Measurements from ENCODE around the gene DCC.

DCC gene

GRCh38 chr18:53560546-53560945 lies 1220.5 kb downstream of the DCC start:
- Histone ChIP-seq H3K9me3 (ENCODE audit: control insufficient read depth, insufficient read depth, low read length) (no peaks in the 10 kb centered on the region), H3K27ac (ENCODE audit: low read length) (no peak overlapping the region), H3K4me1 (ENCODE audit: control insufficient read depth, insufficient read depth, low read length) (no peaks in the 10 kb centered on the region), H3K4me3 (ENCODE audit: low read length) (no peak overlapping the region), H3K27me3 (ENCODE audit: control insufficient read depth, insufficient read depth, low read length) (no peaks in the 10 kb centered on the region), H3K36me3 (ENCODE audit: control insufficient read depth, insufficient read depth, low read length) (no peaks in the 10 kb centered on the region)
- no CpG with 5 or more reads among the region's 2 CpGs for WGBS (ENCODE audit: insufficient coverage, insufficient read length)
- no peak for DNase-seq (ENCODE audit: low read depth, low spot score)

GRCh38 chr18:53566626-53567025 lies 1226.6 kb downstream of the DCC start:
- DNase-seq (ENCODE audit: low read depth, low spot score): no peak
- WGBS (ENCODE audit: insufficient coverage, insufficient read length): no CpG with 5 or more reads among the region's 2 CpGs
- no peak overlapping the region for H3K27ac ChIP-seq (ENCODE audit: low read length)

DNA sequence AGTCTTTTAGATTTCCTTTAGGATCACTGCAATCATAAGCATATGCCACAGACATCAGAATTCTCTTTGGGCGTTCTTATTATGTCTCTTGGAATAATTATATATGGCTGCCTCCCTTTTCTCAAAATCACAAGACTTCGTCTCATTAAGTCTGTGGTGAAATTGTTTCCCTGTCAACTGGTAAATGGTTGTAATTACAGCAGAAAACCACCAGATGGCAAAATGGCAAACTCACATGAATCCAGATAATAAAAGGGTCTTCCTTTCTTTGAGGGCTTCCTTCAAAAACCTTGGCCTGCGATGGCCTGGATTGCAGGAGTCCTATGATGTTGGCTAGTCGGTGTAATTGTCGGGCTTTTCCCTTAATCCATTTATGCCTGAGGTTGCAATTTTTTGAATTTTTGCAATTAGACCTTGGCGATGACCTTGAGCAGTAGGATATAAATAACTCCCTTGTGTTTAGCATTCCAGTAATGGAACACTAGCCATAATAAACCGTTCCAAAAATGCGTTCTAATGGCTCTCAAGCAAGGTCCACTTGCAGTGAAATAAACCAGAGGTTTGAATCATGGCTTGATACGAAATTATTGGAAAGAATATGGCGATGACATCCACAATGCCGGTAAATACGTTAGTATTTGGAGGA lies 1228.1 kb downstream of the DCC start:
- H3K27ac ChIP-seq (ENCODE audit: low read length): no peak overlapping the region
- DNase-seq (ENCODE audit: low read depth, low spot score): no peak
- H3K9me3 ChIP-seq (ENCODE audit: control insufficient read depth, insufficient read depth, low read length): no peaks in the 10 kb centered on the region
- H3K4me1 ChIP-seq (ENCODE audit: control insufficient read depth, insufficient read depth, low read length): no peaks in the 10 kb centered on the region
- H3K4me3 ChIP-seq (ENCODE audit: low read length): no peak overlapping the region
- H3K27me3 ChIP-seq (ENCODE audit: control insufficient read depth, insufficient read depth, low read length): no peaks in the 10 kb centered on the region
- no peaks in the 10 kb centered on the region for H3K36me3 ChIP-seq (ENCODE audit: control insufficient read depth, insufficient read depth, low read length)
- WGBS (ENCODE audit: insufficient coverage, insufficient read length): no CpG with 5 or more reads among the region's 12 CpGs

More at GRCh38 chr18:53566626-53567025, 1226.6 kb downstream of the DCC start:
- no peaks in the 10 kb centered on the region for H3K9me3 ChIP-seq (ENCODE audit: control insufficient read depth, insufficient read depth, low read length)
- no peaks in the 10 kb centered on the region for H3K4me1 ChIP-seq (ENCODE audit: control insufficient read depth, insufficient read depth, low read length)
- H3K27me3 ChIP-seq (ENCODE audit: control insufficient read depth, insufficient read depth, low read length): no peaks in the 10 kb centered on the region
- no peak overlapping the region for H3K4me3 ChIP-seq (ENCODE audit: low read length)
- no peaks in the 10 kb centered on the region for H3K36me3 ChIP-seq (ENCODE audit: control insufficient read depth, insufficient read depth, low read length)
